Measurements from ENCODE around the gene CAB39L. TPM values are rescaled to one million over a fixed set of nuclear protein-coding genes. Genes with fewer than 3 reads are reported as not detected.

CAB39L gene
- total RNA-seq, 4 donors from 2014 or later: 75.4 to 119 (median 81.8) TPM

- intact Hi-C loops (cut with DNase I): no loop called here
- Histone ChIP-seq H3K4me1 (peaks cover 0 to 12% (median 4%) of the 10 kb centered on the region in 4 donors), H3K27ac (replicated peaks in 1 of 4) (no peak overlapping the region), H3K9me3 (peaks cover 0 to 19% (median 10%) of the 10 kb centered on the region in 4 donors), H3K27me3 (no peaks in the 10 kb centered on the region), H3K4me3 (no peak overlapping the region), H3K36me3 (no peaks in the 10 kb centered on the region)
- TF ChIP-seq POLR2AphosphoS5 (IDR thresholded peaks at IDR 0.05) (no peak), POLR2A (IDR thresholded peaks at IDR 0.05; ENCODE audit: low read depth) (no peak), EP300 (IDR thresholded peaks at IDR 0.05) (no peak), CTCF (IDR thresholded peaks at IDR 0.05) (no peak)
- no peak for DNase-seq (ENCODE audit: extremely low spot score)
- WGBS: 99% methylated on average over 4 of the region's 4 CpGs
Observed at GRCh38 chr13:49407936-49408335, 35.9 kb downstream of the CAB39L start.

GRCh38 chr13:49407068-49407467 is 36.8 kb downstream of the CAB39L start:
- no peak for DNase-seq (ENCODE audit: extremely low spot score)
- TF ChIP-seq POLR2A (IDR thresholded peaks at IDR 0.05; ENCODE audit: low read depth) (no peak), CTCF (IDR thresholded peaks at IDR 0.05) (no peak)
- no peaks in the 10 kb centered on the region for H3K36me3 ChIP-seq
- H3K27ac ChIP-seq (replicated peaks in 1 of 4): no peak overlapping the region
- H3K27me3 ChIP-seq: no peaks in the 10 kb centered on the region
- H3K4me1 ChIP-seq: peaks cover 0 to 16% (median 8%) of the 10 kb centered on the region in 4 donors
- H3K4me3 ChIP-seq: no peak overlapping the region
- intact Hi-C loops (cut with DNase I): no loop called here
- peaks cover 0 to 19% (median 10%) of the 10 kb centered on the region in 4 donors for H3K9me3 ChIP-seq
- 97% methylated on average over 1 of the region's 1 CpG for WGBS

- DNase-seq (ENCODE audit: extremely low spot score): no peak
Observed at GRCh38 chr13:49404703-49405020, 39.2 kb downstream of the CAB39L start.

GRCh38 chr13:49403996-49404702 is 39.7 kb downstream of the CAB39L start:
- TF ChIP-seq EP300 (IDR thresholded peaks at IDR 0.05): no peak
- TF ChIP-seq POLR2AphosphoS5 (IDR thresholded peaks at IDR 0.05): no peak
- TF ChIP-seq POLR2A (IDR thresholded peaks at IDR 0.05; ENCODE audit: low read depth): no peak
- no peak for TF ChIP-seq CTCF (IDR thresholded peaks at IDR 0.05)
- 77% methylated on average over 7 of the region's 7 CpGs for WGBS
- H3K9me3 ChIP-seq: peaks cover 0 to 19% (median 10%) of the 10 kb centered on the region in 4 donors
- no peak overlapping the region for H3K4me3 ChIP-seq
- peaks cover 0 to 11% (median 9%) of the 10 kb centered on the region in 4 donors for H3K4me1 ChIP-seq
- no peak for DNase-seq (ENCODE audit: extremely low spot score)
- H3K27me3 ChIP-seq: no peaks in the 10 kb centered on the region
- intact Hi-C loops (cut with DNase I): no loop called here
- H3K36me3 ChIP-seq: no peaks in the 10 kb centered on the region
- no peak overlapping the region for H3K27ac ChIP-seq (replicated peaks in 1 of 4)

More at GRCh38 chr13:49404703-49405020, 39.2 kb downstream of the CAB39L start:
- no peak overlapping the region for H3K27ac ChIP-seq (replicated peaks in 1 of 4)
- intact Hi-C loops (cut with DNase I): no loop called here
- 97% methylated on average over 1 of the region's 1 CpG for WGBS
- peaks cover 0 to 19% (median 10%) of the 10 kb centered on the region in 4 donors for H3K9me3 ChIP-seq
- peaks cover 0 to 11% (median 8%) of the 10 kb centered on the region in 4 donors for H3K4me1 ChIP-seq
- no peak overlapping the region for H3K4me3 ChIP-seq
- no peak for TF ChIP-seq POLR2A (IDR thresholded peaks at IDR 0.05; ENCODE audit: low read depth)
- TF ChIP-seq CTCF (IDR thresholded peaks at IDR 0.05): no peak
- TF ChIP-seq EP300 (IDR thresholded peaks at IDR 0.05): no peak
- no peak for TF ChIP-seq POLR2AphosphoS5 (IDR thresholded peaks at IDR 0.05)
- no peaks in the 10 kb centered on the region for H3K27me3 ChIP-seq
- H3K36me3 ChIP-seq: no peaks in the 10 kb centered on the region
